Stimulated activated CD4-positive, alpha-beta T cell treated with anti-CD3 and anti-CD28 coated beads, TNF-alpha, amount 100 ng/mL, for 48 hours (primary cell): ENCODE results near the gene YWHAH.
"Not testable (repeated sequence)": the region's sequence is repeated elsewhere in the genome, so short reads cannot be mapped to it uniquely, and the experiment has no call there.

Experiments
- DNase-seq, 3 donors: peaks; one replicate each; pipeline ENCODE4 v3.0.0-alpha.2; 2020; ENCODE audit warnings: low read depth in 3 of 3

The YWHAH gene

GRCh38 chr22:31981976-31982375 lies 37.6 kb downstream of the YWHAH start:
- DNase-seq, result not testable (repeated sequence)

DNA sequence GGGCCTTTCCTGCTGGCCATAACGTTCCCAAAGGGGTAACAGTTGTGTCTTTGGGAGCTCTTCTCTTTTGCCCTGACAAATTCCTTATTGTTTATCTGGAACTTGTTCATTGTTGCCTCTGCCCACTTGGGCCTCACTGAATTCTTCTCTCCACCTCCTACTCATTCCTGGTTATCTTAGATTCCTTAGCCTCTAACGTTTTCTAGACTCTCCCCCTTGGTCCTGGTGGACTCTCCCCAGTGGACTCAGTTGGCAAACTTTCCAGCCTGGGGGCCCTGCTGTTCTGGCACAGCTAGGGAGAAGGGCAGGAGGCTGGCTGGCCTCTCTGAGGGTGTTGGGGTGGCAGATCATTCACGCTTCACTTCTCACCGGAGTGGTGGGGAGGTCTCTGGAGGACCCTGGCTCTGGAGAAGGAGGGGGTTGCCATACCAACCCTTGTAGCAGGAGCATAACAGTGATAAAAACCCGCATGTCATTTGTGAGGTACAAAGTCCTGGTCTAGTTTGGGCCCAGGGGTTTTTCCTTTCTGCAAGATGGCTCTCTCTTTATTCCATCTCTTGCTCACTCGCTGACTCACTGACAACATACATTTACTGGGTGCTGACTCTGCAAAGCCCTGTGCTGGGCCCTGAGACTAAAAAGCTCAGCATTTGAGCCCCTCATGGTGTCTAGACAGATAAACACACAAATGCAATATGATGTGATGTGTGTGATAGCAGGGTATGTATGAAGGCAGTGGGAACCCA lies 39.7 kb downstream of the YWHAH start:
- no peak for DNase-seq

DNA sequence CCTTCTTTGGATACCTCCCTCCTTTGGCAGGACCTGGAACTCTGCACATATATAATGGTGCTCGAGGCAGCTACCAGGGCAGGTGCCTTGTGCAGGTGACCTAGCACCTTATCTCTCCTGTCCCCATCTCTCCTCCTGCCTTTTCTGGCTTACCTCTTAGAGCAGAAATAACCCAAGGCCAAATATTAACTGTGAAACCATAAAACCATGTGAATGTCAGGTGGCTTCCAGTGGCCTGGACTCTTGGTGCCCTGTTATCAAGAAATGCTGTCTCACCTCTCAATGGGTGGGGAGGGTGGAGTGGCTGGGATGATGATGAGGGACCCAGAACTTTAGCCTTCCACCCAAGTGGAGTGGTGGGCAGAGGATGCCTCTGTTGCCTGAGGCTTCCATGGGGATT lies 42.9 kb downstream of the YWHAH start:
- DNase-seq, result no peak

DNA sequence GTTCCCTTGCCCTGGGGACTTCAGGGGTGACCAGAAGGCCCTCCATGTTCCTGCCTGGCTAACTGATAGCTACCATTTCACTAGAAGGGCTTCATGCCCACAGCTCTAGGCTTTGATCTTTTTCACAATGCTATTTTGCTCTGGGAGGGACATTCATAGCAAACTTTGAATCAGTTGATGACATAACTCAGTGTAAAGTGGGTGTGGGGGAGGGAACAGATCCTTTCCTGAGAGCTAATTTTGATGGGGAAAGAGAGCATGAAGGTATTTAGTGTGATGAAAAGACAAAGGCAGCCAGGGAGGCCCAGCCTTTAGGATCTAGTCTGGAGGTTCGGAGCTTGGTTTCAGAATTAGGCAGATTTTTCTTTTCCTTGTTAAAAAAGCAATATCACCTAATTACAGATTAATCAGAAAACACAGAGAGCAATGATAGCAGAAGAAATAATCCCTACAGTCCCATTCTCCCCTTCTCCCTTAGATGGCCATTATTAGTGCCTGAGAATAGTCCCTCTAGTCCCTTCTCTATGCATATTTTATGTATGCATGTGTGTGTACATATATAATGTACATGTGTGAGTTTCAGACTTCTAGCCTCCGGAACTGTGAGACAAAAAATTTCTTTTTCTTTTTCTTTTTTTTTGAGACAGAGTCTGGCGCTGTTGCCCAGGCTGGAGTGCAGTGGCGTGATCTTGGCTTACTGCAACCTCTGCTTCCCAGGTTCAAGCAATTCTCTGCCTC lies 46.9 kb downstream of the YWHAH start:
- no peak for DNase-seq

DNA sequence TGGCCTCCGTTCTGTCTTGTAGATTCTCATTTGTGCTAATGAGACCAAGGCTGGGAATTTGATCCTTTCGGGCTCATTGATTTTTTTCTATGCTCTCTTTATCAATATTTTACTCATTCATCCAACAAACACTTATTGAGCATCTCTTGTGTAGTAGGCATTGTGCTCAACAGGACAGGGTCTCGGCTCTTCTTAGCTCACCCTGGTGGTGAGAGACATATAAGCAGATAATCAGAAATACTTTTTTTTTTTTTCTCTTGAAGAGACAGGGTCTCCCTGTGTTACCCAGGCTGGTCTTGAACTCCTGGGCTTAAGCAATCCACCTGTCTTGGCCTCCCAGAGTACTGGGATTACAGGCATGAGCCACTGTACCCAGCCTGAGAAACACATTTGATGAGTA lies 50.7 kb downstream of the YWHAH start:
- no peak for DNase-seq

DNA sequence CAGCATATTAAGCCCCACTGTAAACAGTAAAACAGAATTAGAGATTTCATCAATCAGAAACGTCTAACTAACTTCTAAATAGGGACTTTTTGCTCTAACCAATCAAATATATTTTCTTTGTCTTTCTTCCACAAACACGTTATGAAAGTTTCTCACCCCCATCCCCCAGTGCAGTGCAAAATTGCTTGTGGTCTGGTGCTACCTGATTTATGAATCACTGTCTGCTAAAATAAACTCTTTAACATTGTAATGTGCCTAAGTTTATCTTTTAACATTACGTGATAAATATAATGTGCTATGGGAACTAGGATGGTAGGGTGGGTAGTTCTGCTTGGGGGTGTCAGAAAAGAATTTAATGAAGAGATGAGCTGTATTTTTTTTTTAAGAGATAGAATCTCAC lies 51.5 kb downstream of the YWHAH start:
- DNase-seq, result no peak

DNA sequence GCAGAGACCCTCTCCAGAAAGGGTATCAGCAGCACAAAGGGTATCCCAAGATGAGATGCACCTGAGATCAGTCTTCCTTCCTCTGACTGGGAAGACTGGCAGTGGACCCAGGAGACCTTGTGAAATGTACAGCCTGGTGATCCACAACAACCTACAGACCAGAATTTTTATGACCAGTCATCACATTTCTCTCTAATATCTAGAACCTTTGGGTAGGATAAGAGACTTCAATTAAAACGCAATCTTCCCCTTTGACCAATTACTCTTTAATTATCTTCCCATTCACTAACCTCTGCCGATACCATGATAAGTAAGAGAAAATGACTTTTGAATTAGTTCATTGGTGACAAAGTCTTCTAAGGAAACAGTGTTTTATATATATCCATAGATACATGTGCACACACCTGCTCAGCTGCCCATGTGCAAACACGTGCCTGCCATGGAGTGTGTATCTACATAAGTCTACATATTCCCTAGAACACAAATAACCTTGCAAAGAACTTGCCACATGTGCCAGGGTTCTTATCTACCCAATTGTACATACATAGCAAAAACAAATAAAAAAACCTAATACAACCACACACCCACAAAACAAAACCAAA lies 54.5 kb downstream of the YWHAH start:
- no peak for DNase-seq

- DNase-seq, result no peak
Measured at GRCh38 chr22:32000181-32000580, 55.8 kb downstream of the YWHAH start.

GRCh38 chr22:32005453-32005852 lies 61.1 kb downstream of the YWHAH start:
- no peak for DNase-seq
